8988T (cell line): ENCODE data around the gene STN1.

Experiments
- DNase-seq: peaks from one replicate; pipeline ENCODE4 v3.0.0; 2011

Gene STN1

GRCh38 chr10:103890688-103891087 is 27.3 kb downstream of the STN1 start:
- DNase-seq, result no peak

DNA sequence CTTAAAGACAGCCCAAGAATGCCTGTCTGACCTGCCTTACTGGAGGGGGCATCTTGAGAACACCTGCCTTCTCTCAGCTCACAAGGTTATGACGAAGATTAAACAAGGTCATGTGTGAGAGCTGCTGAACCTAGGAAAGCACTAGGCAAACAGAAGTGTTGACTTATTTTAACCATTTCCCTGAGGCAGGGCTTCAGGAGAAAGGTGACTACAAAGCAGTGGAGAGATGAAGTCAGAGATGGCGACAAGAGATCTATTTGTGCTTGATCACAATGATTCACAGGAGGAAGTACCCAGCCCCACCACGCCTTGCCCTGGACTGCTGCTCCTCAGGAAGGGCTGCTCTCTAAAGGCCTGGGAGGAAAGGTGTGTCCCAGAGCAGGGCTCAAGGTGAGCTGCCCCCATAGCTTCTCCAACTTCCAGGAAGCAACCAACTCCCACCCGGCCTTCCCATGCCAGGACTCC is 27.8 kb downstream of the STN1 start:
- no peak for DNase-seq

GRCh38 chr10:103889121-103889720 is 28.8 kb downstream of the STN1 start:
- no peak for DNase-seq

DNA sequence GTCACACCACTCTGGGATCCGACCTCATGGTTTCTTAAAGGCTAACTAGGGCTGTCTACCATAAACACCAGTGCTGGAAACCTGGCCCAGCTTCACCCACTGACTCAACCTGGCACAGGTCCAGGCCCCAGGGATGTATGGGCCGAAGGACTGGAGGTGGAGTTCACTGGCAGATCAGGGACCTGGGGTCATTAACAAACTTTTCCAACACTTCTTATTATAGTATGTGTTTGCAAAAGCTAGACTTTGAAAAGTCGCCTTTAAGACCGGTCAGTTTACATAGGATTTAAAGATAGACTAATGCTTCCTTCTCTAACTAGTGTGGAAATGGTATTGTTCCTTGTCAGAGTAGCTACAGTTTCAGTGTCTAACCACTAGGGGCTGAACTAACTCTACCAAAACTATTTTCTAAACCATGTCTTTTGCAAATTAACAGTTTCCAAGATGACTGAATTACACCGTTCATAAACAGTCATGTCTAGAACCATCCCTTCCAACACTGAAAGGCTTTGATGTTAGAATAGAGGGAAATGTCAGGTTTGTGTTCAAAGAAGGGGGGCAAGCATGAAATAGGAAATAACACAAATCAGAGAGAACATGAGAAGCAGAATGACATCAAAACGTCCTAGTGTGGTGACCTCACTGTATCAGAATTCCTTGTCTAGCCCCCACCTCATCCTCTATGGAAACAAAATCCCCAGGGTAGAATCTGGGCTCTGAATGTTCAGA is 29.7 kb downstream of the STN1 start:
- DNase-seq, result no peak

- DNase-seq, result no peak
These were observed 32.4 kb downstream of the STN1 start for GRCh38 chr10:103885617-103886016.

DNA sequence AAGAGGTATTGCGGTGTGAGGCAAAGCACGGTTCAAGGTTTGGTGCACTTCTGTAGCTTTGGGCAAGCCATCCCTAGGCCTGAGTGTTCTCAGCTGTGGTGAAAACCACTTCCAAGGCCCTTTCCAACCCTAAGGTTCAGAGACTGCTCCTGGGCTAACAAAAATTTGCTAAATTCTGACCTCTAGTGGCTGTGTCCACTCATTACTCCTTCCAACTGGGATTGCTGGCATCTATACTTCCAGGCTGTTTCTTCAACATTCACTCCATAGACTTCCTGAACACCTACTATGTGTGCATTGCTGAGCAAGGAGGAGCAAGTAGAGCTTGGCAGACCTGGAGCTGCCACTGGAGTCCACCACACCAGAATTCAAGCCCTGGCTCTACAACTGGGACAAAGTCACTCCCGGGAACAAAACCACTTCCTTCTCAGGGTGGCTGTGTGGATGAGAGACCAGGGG is 33.3 kb downstream of the STN1 start:
- DNase-seq, result peak; percentile 48

DNA sequence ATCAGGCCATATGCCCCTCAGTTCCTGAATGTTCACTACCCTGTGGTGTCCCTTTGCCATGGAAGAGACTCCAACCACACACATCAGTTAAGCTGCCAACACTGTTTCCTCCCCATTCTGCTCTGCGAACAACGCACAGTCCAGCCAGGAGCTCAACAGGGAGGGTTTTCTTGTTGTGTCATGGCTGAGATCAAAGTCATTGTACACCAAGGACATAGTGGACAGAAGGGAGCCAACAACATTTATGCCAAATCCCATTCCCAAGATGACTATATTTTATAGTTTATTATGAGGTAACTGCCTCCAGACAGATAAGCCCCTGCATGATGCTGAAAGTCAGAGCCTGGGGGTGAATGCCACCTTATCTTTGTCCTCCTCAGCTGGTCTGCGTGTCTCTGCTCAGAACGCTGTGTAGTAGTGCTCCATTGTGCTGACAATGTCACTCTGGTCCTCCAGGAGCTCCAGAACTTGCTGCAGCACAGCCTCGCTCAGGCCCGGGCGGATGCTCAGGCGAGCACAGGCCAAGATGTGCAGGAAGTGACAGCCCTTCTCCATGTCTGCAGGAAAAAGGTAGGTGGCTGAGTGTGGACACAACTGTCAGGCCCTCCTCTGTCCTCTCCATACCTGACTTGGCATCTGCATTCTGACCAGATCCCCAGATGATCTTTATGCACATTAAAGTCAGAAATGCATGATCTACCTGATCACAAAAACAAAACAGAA is 35.5 kb downstream of the STN1 start:
- no peak for DNase-seq

- no peak for DNase-seq
These were observed 36.3 kb downstream of the STN1 start for GRCh38 chr10:103881416-103882284.

DNA sequence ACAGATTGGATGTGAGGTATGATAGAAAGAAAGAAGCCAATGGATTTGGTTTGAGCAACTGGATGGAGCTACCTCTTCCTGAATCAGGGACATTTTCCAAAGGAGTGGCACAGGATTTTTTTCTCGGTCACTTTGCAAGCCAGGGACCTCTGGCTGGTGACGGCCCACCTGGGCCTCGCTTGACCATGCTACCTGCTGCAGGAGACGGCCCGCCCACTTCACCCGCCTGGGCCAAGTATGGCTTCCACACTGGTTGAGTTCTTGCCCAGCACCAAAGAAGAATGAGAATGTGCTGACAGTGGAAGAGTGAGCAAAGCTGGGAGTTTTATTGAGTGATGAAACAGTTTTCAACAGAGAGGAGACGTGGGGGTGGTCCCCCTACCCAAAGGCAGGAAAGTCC is 38.2 kb downstream of the STN1 start:
- DNase-seq, result no peak

GRCh38 chr10:103879409-103879808 is 38.6 kb downstream of the STN1 start:
- DNase-seq, result no peak

DNA sequence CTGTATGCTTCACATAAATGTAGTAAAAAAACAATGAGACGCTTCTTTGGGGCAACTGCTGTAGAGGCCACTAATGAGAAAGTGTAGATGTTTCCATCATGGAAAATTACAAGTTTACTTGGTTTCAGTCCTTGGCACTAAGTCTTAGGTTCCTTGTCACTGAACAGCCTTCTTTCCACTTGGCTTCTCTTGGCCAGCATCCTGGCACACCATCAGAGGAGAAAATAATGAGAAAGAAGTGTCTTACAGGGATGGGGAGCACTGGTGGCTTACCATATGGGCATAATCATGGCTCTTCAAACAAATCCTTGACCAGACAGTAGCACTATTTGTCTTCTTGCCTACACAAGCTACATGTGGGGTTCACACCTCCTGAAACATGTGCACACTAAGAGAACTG is 40.1 kb downstream of the STN1 start:
- DNase-seq, result no peak

DNA sequence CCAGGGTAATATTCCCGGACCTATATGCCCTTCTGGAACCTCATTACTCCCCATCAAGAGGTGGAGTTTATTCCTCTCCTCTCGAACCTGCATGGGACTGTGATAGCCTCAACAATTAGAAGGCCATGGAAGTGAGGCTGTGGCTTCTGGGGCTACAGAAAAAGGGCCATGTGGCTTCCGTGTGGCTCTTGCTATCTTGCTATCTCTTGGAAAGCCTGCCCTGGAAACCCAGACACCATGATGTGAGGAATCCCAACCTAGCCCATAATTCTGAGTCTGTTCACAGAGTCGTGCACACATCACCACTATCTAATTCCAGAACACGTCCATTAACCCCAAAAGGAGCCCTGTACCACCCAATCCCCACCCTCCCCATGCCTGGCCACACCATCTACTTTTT is 41.8 kb downstream of the STN1 start:
- DNase-seq, result no peak

DNA sequence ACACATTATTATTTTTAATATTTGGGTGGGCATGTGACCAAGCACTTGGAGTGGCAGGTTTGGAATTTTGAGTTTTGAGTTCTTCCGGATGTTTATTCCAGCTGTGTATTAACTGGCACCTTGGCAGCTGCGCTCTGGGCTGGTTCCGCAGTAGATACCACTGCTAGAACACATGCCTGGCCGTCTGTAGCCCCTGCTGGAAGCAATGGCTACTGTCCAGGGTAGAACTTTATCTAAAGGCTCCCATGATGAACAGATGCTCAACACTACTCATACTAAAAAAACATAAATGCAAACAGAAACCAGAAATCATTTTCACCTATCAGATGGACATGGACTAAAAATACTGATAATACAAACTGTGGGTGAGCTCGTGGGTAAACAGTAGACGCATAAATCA is 43.3 kb downstream of the STN1 start:
- no peak for DNase-seq

- no peak for DNase-seq
These were observed 45.6 kb downstream of the STN1 start for GRCh38 chr10:103872137-103872931.

DNA sequence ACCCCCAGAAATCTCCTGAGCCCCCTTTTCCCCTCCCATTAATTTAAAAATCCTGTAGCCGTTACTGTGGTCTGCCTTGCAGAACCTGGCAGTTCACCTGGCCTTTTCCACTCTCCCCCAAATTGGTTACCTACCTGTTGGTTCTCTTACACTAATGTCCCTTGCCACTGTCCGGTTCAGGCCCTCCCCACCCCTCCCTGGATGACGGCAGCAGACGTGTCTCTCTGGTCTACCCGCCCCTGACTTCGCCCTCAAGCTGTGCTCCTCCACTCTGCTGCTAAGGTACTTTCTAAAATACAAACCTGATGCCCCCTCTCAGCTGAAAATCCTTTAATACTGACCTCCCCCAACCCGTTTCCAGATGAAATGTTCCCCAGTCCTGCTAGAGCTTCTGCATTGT is 47.0 kb downstream of the STN1 start:
- DNase-seq, result no peak

DNA sequence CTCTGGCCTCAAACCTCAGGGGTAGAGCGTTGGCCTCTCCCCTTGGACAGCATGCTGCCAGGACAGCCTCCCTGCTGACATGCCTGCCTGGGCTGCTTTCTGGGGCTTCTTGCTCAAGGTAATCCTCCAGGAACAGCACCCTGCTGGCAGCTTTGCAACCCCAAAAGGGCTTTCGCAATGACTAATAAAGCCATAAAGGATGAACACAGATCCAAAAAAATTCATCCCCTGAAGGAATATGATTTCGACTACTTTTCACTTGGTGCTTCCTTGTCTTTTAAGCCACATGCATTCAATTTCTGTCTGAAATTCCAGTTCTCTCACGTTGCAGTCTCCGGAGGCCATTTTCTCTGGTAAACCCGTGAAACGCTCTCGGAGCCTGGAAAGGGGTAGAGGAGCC is 47.5 kb downstream of the STN1 start:
- no peak for DNase-seq

GRCh38 chr10:103869336-103869735 is 48.6 kb downstream of the STN1 start:
- no peak for DNase-seq

DNA sequence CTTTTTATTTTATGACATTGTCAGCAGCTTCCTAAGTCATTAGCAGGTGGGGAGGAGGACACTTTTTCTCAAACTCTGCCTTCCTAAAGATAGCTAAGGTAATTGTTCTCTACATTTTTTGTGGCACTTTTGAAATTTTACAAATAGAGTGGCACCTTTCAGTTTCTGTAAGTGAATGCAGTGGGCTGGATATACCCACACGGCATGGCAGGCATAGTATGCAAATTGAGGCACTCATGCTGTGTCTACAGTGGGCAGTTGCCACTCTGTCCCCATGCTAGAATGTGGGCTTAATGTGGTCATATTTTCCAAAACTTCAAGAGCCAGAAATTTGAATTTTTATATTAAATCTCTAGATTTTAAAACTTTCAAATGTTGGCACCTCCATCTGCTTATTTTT is 49.8 kb downstream of the STN1 start:
- DNase-seq, result no peak

- DNase-seq, result no peak
These were observed 56.5 kb downstream of the STN1 start for GRCh38 chr10:103861505-103861904.

DNA sequence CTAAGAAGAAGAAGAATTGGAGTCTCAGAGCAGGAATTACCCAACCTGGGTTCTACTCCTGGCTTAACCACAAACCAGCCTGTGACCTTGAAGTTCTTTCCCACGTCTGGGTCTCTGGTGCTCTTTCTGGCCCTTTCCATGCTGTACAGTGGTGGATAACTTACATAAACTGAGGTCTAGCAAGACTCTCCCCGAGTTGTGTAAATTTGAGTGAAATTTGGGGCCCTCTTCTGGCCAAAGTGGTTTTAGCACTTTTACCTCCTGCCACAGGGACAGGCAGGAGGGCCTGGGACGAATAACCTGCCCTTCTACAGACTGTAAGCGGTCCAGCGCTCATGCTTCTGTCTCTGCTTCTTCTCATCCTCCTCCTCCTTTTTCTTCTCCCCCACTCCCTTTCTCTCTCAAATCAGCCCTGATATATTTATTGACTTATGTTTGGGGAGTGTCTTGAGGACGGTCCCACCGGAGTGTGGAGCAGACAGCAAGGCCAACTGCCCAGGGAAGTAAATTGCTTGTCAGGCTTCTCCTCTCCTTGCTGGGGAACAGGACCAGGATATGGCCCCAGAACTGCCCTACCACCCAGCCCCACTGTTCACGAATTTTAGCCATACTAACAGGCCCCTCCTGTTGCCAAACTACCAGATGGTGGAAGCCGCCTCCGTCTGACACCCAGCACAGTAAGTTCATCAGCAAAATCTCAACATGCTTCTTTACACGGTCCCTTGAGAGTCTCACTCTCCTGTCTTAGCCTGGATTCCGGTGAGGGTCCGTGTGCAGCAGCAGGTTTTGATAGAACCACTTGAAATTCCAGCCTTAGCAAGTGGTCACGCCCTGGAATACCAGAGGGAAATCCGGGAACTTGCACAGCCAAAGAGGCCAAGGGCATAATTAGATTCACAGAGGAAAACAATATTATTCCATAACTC is 58.6 kb downstream of the STN1 start:
- DNase-seq, result peak; percentile 62

- no peak for DNase-seq
These were observed 59.6 kb downstream of the STN1 start for GRCh38 chr10:103858360-103858759.
